Parathyroid adenoma (tissue), 2 donors: ENCODE data around the gene HOXB9.

Experiments
- H2AFZ ChIP-seq: fragments of 300-600 bp; sonication (generic); one replicate; pipeline ENCODE4 v1.7.0; 2017; ENCODE audit warnings: antibody characterized with exemption, mild to moderate bottlenecking
- H3K27ac ChIP-seq: fragments of 300-600 bp; sonication (generic); one replicate; pipeline ENCODE4 v1.7.0; 2017
- H3K27me3 ChIP-seq: fragments of 300-600 bp; sonication (generic); one replicate; pipeline ENCODE4 v1.7.0; 2017; ENCODE audit warnings: low read length; ENCODE audit not compliant: control insufficient read depth, insufficient read depth
- H3K36me3 ChIP-seq: fragments of 300-600 bp; sonication (generic); one replicate; pipeline ENCODE4 v1.7.0; 2017; ENCODE audit warnings: low read length; ENCODE audit not compliant: control insufficient read depth, insufficient read depth
- H3K4me1 ChIP-seq: fragments of 300-600 bp; sonication (generic); one replicate; pipeline ENCODE4 v1.7.0; 2017; ENCODE audit warnings: control low read depth
- H3K4me2 ChIP-seq: fragments of 300-600 bp; sonication (generic); one replicate; pipeline ENCODE4 v1.7.0; 2017; ENCODE audit warnings: low read length
- H3K4me3 ChIP-seq: fragments of 300-600 bp; sonication (generic); one replicate; pipeline ENCODE4 v1.7.0; 2017; ENCODE audit warnings: low read depth, low read length
- H3K79me2 ChIP-seq: fragments of 300-600 bp; sonication (generic); one replicate; pipeline ENCODE4 v1.7.0; 2017; ENCODE audit warnings: control low read depth
- H3K9ac ChIP-seq: fragments of 300-600 bp; sonication (generic); one replicate; pipeline ENCODE4 v1.7.0; 2017; ENCODE audit warnings: mild to moderate bottlenecking
- H3K9me3 ChIP-seq: fragments of 300-600 bp; sonication (generic); one replicate; pipeline ENCODE4 v1.7.0; 2017; ENCODE audit warnings: low read length; ENCODE audit not compliant: control insufficient read depth
- TF ChIP-seq, protein P1 (sequence below): fragments of 300-600 bp; sonication (generic); IDR thresholded peaks from one replicate; pipeline ENCODE4 v1.7.0; 2017; ENCODE audit warnings: antibody characterized with exemption, mild to moderate bottlenecking
- donor health status: primary hyperparathyroidism.

The HOXB9 gene

DNA sequence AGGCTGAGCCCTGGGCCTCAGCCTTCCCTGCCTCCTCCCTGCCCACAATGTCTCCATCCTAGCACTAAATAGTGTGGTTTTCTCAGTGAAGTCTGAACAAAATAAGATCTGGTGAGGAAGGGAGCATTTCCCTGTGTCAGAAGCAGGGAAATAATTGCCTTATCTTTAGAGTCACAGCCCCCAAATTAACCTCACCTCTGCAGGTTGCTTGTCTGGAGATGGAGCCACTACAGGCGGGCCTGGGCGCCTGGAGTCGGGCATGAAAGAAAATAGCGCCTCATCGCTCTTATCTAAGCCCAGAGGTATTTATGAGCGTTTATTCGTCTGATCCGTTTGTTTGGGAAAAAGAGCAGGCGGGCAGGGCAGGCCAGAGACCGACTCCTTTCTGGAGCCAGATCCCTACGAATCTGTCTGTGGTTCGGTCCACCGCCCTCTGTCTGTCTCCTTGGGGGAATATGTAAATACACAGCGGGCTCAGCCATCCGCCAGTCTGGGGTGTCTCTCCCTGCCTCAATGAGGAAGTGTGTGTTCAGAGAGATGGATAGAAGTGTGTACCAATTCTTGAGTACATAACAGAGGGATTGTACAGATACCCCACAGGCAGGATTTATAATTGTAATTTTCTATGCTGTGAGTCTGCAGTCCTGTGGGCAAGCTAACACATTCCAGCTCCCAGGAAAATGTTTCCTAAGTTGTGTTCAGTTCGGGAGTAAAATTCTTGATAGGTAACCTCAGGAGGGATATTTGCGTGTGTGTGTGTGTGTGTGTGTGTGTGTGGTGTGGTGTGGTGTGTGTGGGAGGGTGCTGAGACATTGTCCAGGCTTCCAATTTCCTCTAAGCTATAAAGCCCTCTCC is 25.7 kb downstream of the HOXB9 start:
- no peaks in the 10 kb centered on the region for H3K36me3 ChIP-seq
- H2AFZ ChIP-seq = no peak overlapping the region
- H3K9me3 ChIP-seq = no peaks in the 10 kb centered on the region
- H3K27me3 ChIP-seq = peaks cover 28% of the 10 kb centered on the region
- no peak overlapping the region for H3K4me3 ChIP-seq
- no peak overlapping the region for H3K27ac ChIP-seq
- no peaks in the 10 kb centered on the region for H3K4me1 ChIP-seq
- no peaks in the 10 kb centered on the region for H3K79me2 ChIP-seq
- no peak overlapping the region for H3K4me2 ChIP-seq
- no peak overlapping the region for H3K9ac ChIP-seq
- TF ChIP-seq, protein P1, sequence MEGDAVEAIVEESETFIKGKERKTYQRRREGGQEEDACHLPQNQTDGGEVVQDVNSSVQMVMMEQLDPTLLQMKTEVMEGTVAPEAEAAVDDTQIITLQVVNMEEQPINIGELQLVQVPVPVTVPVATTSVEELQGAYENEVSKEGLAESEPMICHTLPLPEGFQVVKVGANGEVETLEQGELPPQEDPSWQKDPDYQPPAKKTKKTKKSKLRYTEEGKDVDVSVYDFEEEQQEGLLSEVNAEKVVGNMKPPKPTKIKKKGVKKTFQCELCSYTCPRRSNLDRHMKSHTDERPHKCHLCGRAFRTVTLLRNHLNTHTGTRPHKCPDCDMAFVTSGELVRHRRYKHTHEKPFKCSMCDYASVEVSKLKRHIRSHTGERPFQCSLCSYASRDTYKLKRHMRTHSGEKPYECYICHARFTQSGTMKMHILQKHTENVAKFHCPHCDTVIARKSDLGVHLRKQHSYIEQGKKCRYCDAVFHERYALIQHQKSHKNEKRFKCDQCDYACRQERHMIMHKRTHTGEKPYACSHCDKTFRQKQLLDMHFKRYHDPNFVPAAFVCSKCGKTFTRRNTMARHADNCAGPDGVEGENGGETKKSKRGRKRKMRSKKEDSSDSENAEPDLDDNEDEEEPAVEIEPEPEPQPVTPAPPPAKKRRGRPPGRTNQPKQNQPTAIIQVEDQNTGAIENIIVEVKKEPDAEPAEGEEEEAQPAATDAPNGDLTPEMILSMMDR = no peak

DNA sequence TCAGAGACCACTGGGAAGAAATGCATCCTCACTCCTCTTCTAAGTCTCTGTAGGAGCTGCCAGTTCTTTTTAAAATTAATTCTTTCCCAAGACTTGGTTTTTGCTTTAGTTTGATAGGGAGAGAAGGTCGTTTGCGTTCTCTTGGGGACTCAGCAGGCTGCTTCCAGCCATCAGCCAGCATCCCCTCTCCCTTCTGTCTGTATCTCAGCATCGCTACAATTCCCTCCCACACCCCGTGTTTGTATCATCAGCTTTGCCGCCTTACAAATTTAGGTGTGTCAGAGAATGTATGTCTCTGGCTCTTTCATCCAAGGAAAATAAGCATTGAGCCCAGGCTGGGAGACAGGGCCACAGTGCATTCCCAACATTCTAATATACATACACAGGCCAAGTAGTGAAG is 26.8 kb downstream of the HOXB9 start:
- H2AFZ ChIP-seq = no peak overlapping the region
- no peak overlapping the region for H3K4me3 ChIP-seq
- H3K27ac ChIP-seq = no peak overlapping the region
- H3K27me3 ChIP-seq = peaks cover 20% of the 10 kb centered on the region
- no peaks in the 10 kb centered on the region for H3K36me3 ChIP-seq
- TF ChIP-seq, protein P1 = no peak
- H3K9me3 ChIP-seq = no peaks in the 10 kb centered on the region
- no peak overlapping the region for H3K9ac ChIP-seq
- H3K4me2 ChIP-seq = no peak overlapping the region
- no peaks in the 10 kb centered on the region for H3K79me2 ChIP-seq
- no peaks in the 10 kb centered on the region for H3K4me1 ChIP-seq

DNA sequence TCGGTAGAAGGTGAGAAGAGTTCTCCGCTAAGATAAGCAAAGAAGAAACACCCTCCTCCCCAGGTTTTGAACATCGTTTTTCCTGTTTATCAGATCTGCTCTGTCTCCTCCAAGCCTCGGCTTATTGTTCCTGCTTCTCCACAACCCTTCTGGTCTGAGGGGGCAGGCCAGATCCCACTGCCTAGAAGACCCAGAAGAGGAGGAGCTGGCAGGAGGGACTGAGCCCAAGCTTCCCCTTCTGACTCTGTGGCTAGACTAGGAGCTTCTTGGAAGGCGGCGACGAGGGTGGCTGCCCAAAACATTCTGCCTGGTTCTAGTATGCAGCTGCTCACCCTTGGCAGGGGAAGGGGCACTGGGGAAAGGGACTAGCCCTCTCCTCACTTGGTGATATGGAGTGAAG is 27.4 kb downstream of the HOXB9 start:
- no peaks in the 10 kb centered on the region for H3K4me1 ChIP-seq

DNA sequence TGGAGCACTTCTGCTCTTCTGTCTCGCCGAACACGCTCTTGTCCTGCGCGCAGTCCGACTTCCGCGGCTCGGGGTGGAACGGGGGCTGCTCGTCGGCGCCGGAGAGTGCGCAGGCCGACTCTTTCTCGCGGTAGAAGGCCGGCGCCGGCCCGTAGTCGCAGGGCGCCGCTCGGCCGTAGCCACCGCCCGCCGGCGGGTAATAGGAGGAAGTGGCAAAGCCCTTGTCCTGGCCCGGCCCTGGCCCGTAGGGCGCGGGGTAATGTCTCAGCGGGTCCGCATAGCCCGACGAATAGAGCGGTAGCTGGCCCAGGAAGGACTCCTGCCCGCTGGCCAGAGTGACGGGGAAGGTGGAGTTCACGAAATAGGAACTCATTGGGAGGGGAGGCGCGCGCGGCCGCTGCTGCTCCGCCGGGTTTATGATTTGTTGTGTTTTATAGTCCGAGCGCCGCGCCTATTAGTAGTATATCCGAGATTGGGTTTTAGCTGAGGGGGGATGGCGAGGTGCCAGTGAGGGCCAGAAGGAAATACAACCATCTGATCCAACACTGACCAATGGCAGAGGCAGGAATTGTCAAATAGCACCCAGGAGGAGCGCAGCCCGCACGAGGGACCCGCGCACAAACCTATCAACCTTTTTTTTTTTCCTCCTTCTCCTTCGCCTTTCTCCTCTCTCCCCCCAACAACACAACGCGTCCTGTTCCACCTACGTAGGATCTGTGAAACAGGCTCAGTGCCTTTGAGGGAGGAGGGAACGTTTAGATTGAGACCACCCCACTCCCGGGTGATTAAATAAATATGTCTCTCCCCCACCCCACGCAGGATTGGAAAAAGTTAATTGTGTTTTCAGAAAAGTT is 28.2 kb downstream of the HOXB9 start:
- TF ChIP-seq, protein P1 = no peak
- H3K79me2 ChIP-seq = no peaks in the 10 kb centered on the region
- H3K4me1 ChIP-seq = no peaks in the 10 kb centered on the region
- no peaks in the 10 kb centered on the region for H3K36me3 ChIP-seq
- H3K27me3 ChIP-seq = peaks cover 9% of the 10 kb centered on the region
- no peaks in the 10 kb centered on the region for H3K9me3 ChIP-seq
- H2AFZ ChIP-seq = peak overlapping the region; percentile 25
- H3K27ac ChIP-seq = no peak overlapping the region
- H3K4me2 ChIP-seq = peak overlapping the region; percentile 91
- peak overlapping the region; percentile 76 for H3K4me3 ChIP-seq
- no peak overlapping the region for H3K9ac ChIP-seq

More for the DNA sequence above, 27.4 kb downstream of the HOXB9 start:
- Histone ChIP-seq H3K27me3 (peaks cover 15% of the 10 kb centered on the region), H3K9ac (no peak overlapping the region), H3K79me2 (no peaks in the 10 kb centered on the region), H3K36me3 (no peaks in the 10 kb centered on the region), H3K27ac (no peak overlapping the region), H2AFZ (no peak overlapping the region), H3K9me3 (no peaks in the 10 kb centered on the region), H3K4me2 (no peak overlapping the region), H3K4me3 (no peak overlapping the region)
- TF ChIP-seq, protein P1 = no peak
